ENCODE data around the gene AGAP1.

- TF ChIP-seq, protein P1, sequence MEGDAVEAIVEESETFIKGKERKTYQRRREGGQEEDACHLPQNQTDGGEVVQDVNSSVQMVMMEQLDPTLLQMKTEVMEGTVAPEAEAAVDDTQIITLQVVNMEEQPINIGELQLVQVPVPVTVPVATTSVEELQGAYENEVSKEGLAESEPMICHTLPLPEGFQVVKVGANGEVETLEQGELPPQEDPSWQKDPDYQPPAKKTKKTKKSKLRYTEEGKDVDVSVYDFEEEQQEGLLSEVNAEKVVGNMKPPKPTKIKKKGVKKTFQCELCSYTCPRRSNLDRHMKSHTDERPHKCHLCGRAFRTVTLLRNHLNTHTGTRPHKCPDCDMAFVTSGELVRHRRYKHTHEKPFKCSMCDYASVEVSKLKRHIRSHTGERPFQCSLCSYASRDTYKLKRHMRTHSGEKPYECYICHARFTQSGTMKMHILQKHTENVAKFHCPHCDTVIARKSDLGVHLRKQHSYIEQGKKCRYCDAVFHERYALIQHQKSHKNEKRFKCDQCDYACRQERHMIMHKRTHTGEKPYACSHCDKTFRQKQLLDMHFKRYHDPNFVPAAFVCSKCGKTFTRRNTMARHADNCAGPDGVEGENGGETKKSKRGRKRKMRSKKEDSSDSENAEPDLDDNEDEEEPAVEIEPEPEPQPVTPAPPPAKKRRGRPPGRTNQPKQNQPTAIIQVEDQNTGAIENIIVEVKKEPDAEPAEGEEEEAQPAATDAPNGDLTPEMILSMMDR (IDR thresholded peaks at IDR 0.05; ENCODE audit: insufficient read depth, low read depth, low read length), result no peak
- no peak for TF ChIP-seq EZH2 (IDR thresholded peaks at IDR 0.05; ENCODE audit: insufficient read depth, low read length)
These were observed 44.3 kb upstream of the AGAP1 start for GRCh38 chr2:235449568-235449967.
